Measurements from ENCODE around the gene C4orf50.

C4orf50 gene

DNA sequence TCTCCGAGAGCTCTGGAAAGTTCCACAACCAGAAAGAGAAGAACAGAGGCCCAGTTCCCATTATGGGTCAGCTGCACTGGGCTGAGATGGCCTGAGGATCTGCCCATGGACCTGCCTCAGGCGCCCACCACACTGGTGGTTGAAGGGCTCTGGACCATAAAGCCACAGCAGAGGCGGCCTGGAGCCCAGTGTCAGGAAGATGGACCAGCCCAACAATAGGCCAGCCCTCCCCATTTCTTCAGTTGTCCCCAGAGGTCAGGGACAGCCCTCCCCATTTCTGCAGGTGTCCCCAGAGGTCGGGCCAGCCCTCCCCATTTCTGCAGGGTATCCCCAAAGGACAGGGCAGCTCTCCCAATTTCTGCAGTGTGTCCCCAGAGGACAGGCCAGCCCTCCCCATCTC is 37.2 kb upstream of the C4orf50 start:
- Histone ChIP-seq H3K27me3 (ENCODE audit: insufficient read depth, poor library complexity, severe bottlenecking) (no peaks in the 10 kb centered on the region), H3K4me3 (replicated peaks; ENCODE audit: insufficient read depth, low read length) (no peak overlapping the region), H3K27ac (replicated peaks) (no peak overlapping the region)
- TF ChIP-seq GABPA (IDR thresholded peaks at IDR 0.05; ENCODE audit: low read depth): no peak
- no peak for TF ChIP-seq SPI1 (IDR thresholded peaks at IDR 0.05; ENCODE audit: borderline replicate concordance, low read depth)
- no peak for TF ChIP-seq POLR2AphosphoS5 (IDR thresholded peaks at IDR 0.05; ENCODE audit: low read depth)
- TF ChIP-seq, protein P1, sequence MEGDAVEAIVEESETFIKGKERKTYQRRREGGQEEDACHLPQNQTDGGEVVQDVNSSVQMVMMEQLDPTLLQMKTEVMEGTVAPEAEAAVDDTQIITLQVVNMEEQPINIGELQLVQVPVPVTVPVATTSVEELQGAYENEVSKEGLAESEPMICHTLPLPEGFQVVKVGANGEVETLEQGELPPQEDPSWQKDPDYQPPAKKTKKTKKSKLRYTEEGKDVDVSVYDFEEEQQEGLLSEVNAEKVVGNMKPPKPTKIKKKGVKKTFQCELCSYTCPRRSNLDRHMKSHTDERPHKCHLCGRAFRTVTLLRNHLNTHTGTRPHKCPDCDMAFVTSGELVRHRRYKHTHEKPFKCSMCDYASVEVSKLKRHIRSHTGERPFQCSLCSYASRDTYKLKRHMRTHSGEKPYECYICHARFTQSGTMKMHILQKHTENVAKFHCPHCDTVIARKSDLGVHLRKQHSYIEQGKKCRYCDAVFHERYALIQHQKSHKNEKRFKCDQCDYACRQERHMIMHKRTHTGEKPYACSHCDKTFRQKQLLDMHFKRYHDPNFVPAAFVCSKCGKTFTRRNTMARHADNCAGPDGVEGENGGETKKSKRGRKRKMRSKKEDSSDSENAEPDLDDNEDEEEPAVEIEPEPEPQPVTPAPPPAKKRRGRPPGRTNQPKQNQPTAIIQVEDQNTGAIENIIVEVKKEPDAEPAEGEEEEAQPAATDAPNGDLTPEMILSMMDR (IDR thresholded peaks at IDR 0.05; ENCODE audit: insufficient read depth, low read length): no peak
- TF ChIP-seq REST (IDR thresholded peaks at IDR 0.05; ENCODE audit: insufficient replicate concordance, low read depth): no peak
- no peak for DNase-seq (ENCODE audit: low read depth in 1 of 2, low spot score in 1 of 2)

DNA sequence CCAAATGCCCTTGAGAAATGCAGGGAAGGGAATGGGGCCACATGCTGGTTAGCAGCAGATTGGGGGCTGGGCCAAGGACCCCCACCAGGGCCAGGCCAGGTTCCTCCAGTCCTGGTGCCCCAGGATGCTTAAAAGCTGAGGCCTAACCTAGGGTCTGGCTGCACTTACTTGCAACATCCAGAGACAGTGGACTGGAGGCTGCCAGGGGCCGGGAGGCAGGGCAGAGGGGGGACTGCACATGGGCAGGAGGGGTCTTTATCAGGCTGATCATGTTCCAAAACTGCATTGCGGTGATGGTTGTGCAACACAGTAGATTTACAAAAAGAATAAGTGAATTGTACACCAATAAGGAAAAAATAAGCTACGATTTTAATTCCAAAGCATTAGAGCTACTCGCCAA is 36.8 kb upstream of the C4orf50 start:
- Histone ChIP-seq H3K27ac (replicated peaks) (no peak overlapping the region), H3K4me3 (replicated peaks; ENCODE audit: insufficient read depth, low read length) (no peak overlapping the region), H3K27me3 (ENCODE audit: insufficient read depth, poor library complexity, severe bottlenecking) (no peaks in the 10 kb centered on the region)
- TF ChIP-seq GABPA (IDR thresholded peaks at IDR 0.05; ENCODE audit: low read depth) (no peak), SPI1 (IDR thresholded peaks at IDR 0.05; ENCODE audit: borderline replicate concordance, low read depth) (no peak), POLR2AphosphoS5 (IDR thresholded peaks at IDR 0.05; ENCODE audit: low read depth) (no peak), REST (IDR thresholded peaks at IDR 0.05; ENCODE audit: insufficient replicate concordance, low read depth) (no peak)
- TF ChIP-seq, protein P1 (IDR thresholded peaks at IDR 0.05; ENCODE audit: insufficient read depth, low read length): no peak
- DNase-seq (ENCODE audit: low read depth in 1 of 2, low spot score in 1 of 2): no peak

- Histone ChIP-seq H3K27ac (replicated peaks) (no peak overlapping the region), H3K4me3 (replicated peaks; ENCODE audit: insufficient read depth, low read length) (no peak overlapping the region), H3K27me3 (ENCODE audit: insufficient read depth, poor library complexity, severe bottlenecking) (no peaks in the 10 kb centered on the region)
- TF ChIP-seq, protein P1 (IDR thresholded peaks at IDR 0.05; ENCODE audit: insufficient read depth, low read length): no peak
- TF ChIP-seq POLR2AphosphoS5 (IDR thresholded peaks at IDR 0.05; ENCODE audit: low read depth): no peak
- TF ChIP-seq REST (IDR thresholded peaks at IDR 0.05; ENCODE audit: insufficient replicate concordance, low read depth): no peak
- TF ChIP-seq SPI1 (IDR thresholded peaks at IDR 0.05; ENCODE audit: borderline replicate concordance, low read depth): no peak
- no peak for TF ChIP-seq GABPA (IDR thresholded peaks at IDR 0.05; ENCODE audit: low read depth)
- DNase-seq (ENCODE audit: low read depth in 1 of 2, low spot score in 1 of 2): no peak
Measured at GRCh38 chr4:6054162-6054922, 36.1 kb upstream of the C4orf50 start.
